ENCODE data around the gene SNX14. TPM values are rescaled to one million over a fixed set of nuclear protein-coding genes. Genes with fewer than 3 reads are reported as not detected.
"Not testable (repeated sequence)": the region's sequence is repeated elsewhere in the genome, so short reads cannot be mapped to it uniquely, and the experiment has no call there.

The SNX14 gene
- total RNA-seq, 2 donors from 2014 or later = 41.8 to 68.6 TPM

DNA sequence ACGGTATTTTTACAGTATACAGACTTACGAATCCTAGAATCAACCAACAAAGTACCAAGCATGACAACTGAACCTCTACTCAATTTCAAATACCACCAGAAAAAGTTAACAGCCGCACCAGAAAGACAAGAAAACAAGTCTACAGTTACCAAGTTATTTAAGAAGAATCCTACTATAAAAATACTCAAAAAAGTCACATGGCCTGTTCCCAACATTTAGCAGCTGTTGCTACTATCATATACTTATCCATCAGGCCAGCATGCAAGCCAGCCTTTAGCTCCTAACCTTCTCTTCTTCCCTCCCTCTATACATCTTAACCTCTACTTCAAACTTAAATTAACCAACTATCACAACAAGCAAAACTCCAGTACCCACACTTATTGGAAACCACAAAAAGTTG, 47.2 kb upstream of the SNX14 start:
- whole genome bisulfite sequencing, 2 donors = 18 to 24% methylated on average over 3 of the region's 3 CpGs

DNA sequence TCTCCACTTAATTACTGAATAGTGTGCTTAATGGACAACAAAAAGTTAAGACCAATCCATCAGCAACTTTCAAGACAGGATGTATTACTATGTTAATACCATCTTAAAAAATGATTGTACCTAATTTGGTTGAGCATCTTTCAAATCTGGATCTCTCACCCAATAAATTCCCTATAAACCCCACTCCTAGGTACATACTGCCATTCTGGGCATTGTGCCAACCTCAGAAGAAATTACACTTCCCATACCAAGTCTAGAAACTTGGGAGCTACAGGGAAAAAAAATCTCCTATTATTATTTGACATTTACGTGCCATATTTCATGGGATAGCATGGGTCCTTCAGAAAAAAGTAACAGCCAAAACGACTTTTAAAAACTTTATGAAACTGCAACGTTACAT, 43.9 kb upstream of the SNX14 start:
- Histone ChIP-seq H3K36me3 (replicated peaks in 1 of 2; ENCODE audit: insufficient read depth in 1 of 2, low read depth in 2 of 2) (peaks cover 0 to 14% of the 10 kb centered on the region in 2 donors), H3K4me1 (peaks cover 41% of the 10 kb centered on the region), H3K27ac (no peak overlapping the region), H3K4me3 (no peak overlapping the region), H3K9me3 (no peaks in the 10 kb centered on the region), H3K27me3 (no peaks in the 10 kb centered on the region)
- TF ChIP-seq, protein P1, sequence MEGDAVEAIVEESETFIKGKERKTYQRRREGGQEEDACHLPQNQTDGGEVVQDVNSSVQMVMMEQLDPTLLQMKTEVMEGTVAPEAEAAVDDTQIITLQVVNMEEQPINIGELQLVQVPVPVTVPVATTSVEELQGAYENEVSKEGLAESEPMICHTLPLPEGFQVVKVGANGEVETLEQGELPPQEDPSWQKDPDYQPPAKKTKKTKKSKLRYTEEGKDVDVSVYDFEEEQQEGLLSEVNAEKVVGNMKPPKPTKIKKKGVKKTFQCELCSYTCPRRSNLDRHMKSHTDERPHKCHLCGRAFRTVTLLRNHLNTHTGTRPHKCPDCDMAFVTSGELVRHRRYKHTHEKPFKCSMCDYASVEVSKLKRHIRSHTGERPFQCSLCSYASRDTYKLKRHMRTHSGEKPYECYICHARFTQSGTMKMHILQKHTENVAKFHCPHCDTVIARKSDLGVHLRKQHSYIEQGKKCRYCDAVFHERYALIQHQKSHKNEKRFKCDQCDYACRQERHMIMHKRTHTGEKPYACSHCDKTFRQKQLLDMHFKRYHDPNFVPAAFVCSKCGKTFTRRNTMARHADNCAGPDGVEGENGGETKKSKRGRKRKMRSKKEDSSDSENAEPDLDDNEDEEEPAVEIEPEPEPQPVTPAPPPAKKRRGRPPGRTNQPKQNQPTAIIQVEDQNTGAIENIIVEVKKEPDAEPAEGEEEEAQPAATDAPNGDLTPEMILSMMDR (IDR thresholded peaks at IDR 0.05) = no peak
- no peak for TF ChIP-seq POLR2A (IDR thresholded peaks at IDR 0.05)
- intact Hi-C loops (cut with DNase I) = no loop called here
- WGBS, 2 donors = 55 to 79% methylated on average over 3 of the region's 3 CpGs
- ATAC-seq (no peak), DNase-seq (no peak)

More for the DNA sequence above, 47.2 kb upstream of the SNX14 start:
- Histone ChIP-seq H3K9me3 (no peaks in the 10 kb centered on the region), H3K4me3 (peak overlapping the region in 1 of 2 donors; percentile 73), H3K27me3 (no peaks in the 10 kb centered on the region), H3K36me3 (replicated peaks in 1 of 2; ENCODE audit: insufficient read depth in 1 of 2, low read depth in 2 of 2) (peaks cover 0 to 8% of the 10 kb centered on the region in 2 donors), H3K27ac (no peak overlapping the region), H3K4me1 (peaks cover 50% of the 10 kb centered on the region)
- intact Hi-C loops (cut with DNase I) = no loop called here
- DNase-seq (no peak), ATAC-seq (no peak)
- no peak for TF ChIP-seq POLR2A (IDR thresholded peaks at IDR 0.05)
- TF ChIP-seq, protein P1 (IDR thresholded peaks at IDR 0.05) = no peak

DNA sequence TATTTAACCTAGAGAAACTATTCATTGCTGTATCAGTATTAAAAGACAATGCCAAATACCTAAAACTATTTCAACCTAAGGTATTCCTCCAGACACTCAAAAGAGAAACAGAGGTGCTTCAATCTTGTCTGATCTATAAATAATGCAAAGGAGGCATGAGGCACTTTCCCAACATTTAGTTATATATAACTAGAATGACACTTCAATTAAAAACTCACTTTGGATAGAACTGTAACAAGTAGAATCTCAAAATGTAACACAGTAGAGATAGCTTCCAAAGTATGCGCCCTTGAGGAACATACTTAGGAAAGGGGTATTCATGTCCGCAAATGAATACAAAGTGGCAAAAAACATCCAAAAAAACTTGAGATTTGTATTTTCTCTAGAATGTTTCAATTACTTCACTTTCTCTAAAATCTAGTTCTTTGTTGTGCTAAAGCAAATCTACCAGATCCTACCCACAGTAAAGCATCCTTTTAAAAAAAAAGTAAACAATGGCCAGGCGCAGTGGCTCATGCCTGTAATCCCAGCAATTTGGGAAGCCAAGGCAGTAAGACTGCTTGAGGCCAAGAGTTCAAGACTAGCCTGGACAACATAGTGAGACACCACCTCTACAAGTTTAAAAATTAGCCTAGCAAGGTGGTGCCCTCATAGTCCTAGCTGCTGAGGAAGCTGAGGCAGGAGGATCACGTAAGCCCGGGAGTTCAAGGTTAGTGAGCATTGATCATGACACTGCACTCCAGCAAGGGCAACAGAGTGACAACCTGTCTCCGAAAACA, 38.7 kb upstream of the SNX14 start:
- intact Hi-C loops (cut with DNase I) = no loop called here
- 89 to 92% methylated on average over 6 of the region's 6 CpGs for WGBS, 2 donors
- no peak for TF ChIP-seq POLR2A (IDR thresholded peaks at IDR 0.05)
- TF ChIP-seq, protein P1 (IDR thresholded peaks at IDR 0.05) = no peak
- Histone ChIP-seq H3K27me3 (no peaks in the 10 kb centered on the region), H3K4me3 (no peak overlapping the region), H3K4me1 (peaks cover 19% of the 10 kb centered on the region), H3K36me3 (replicated peaks in 1 of 2; ENCODE audit: insufficient read depth in 1 of 2, low read depth in 2 of 2) (peaks cover 0 to 29% of the 10 kb centered on the region in 2 donors), H3K9me3 (no peaks in the 10 kb centered on the region), H3K27ac (no peak overlapping the region)
- DNase-seq (no peak), ATAC-seq (no peak)

- not testable (repeated sequence) for DNase-seq
Measured at GRCh38 chr6:85631117-85631516, 37.5 kb upstream of the SNX14 start.

DNA sequence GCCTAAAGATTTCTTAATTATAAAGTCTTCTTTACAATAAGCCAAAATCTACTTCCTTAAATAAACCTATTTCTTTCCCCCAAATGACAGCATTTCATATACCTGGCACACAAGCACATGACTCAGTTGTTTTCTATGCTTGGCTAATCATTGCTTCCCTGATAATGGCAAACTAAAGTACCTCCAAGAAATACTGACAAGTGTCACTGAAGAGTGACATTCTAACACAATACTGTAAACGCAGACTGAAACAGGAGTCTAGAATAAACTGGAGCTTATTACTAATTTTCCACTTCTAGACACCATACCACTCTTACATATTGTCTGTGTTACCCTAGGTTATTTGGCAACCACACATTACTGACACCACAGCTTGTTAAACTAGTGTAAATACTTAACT, 34.7 kb upstream of the SNX14 start:
- Histone ChIP-seq H3K4me1 (peaks cover 17% of the 10 kb centered on the region), H3K9me3 (no peaks in the 10 kb centered on the region), H3K27ac (no peak overlapping the region), H3K27me3 (no peaks in the 10 kb centered on the region), H3K36me3 (replicated peaks in 1 of 2; ENCODE audit: insufficient read depth in 1 of 2, low read depth in 2 of 2) (peaks cover 0 to 18% of the 10 kb centered on the region in 2 donors), H3K4me3 (no peak overlapping the region)
- ATAC-seq = no peak
- TF ChIP-seq POLR2A (IDR thresholded peaks at IDR 0.05) = no peak
- TF ChIP-seq, protein P1 (IDR thresholded peaks at IDR 0.05) = no peak
- WGBS, 2 donors = 60 to 78% methylated on average over 1 of the region's 1 CpG
- intact Hi-C loops (cut with DNase I) = no loop called here
- DNase-seq = no peak

More at GRCh38 chr6:85631117-85631516, 37.5 kb upstream of the SNX14 start:
- intact Hi-C loops (cut with DNase I); H3K9me3 ChIP-seq; H3K4me3 ChIP-seq; ATAC-seq; H3K27ac ChIP-seq; H3K27me3 ChIP-seq: not testable (repeated sequence)
- 97 to 100% methylated on average over 5 of the region's 5 CpGs for WGBS, 2 donors
- peaks cover 17% of the 10 kb centered on the region for H3K4me1 ChIP-seq
- H3K36me3 ChIP-seq (replicated peaks in 1 of 2; ENCODE audit: insufficient read depth in 1 of 2, low read depth in 2 of 2) = peaks cover 0 to 24% of the 10 kb centered on the region in 2 donors

Measured in body of pancreas (tissue), 4 donors.